ENCODE measurements around the gene ABCB6. TPM values are rescaled to one million over a fixed set of nuclear protein-coding genes. Genes with fewer than 3 reads are reported as not detected.
"Not testable (repeated sequence)": the region's sequence is repeated elsewhere in the genome, so short reads cannot be mapped to it uniquely, and the experiment has no call there.

ABCB6 gene
- total RNA-seq, 1 experiment from 2014 or later, result 41.2 TPM

GRCh38 chr2:219214141-219214540, 4.6 kb downstream of the ABCB6 start:
- DNase-seq (ENCODE audit: low spot score), result no peak

- no peak for DNase-seq (ENCODE audit: low spot score)
Measured at GRCh38 chr2:219213486-219214071, 5.2 kb downstream of the ABCB6 start.

DNA sequence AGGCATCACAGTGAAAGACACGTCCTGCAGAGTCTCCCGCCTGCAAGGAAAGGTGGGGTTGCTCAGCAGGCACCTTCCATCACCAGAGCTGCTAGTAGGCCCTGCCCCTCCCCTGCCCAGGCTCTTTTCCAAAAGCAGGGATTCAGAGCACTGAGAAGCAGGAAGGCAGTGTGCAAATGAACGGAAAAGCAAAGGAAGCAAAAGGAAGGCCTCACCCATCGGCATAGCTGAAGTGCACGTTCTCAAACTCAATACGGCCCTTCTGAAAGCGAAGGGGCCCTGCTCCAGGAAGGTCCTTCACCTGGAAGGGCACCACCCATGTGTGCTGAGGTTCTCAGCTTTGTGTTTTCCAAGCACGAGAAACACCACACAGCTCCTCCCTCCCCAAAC, 5.7 kb downstream of the ABCB6 start:
- no peak for DNase-seq (ENCODE audit: low spot score)

GRCh38 chr2:219210886-219211362, 7.8 kb downstream of the ABCB6 start:
- no peak for DNase-seq (ENCODE audit: low spot score)

DNA sequence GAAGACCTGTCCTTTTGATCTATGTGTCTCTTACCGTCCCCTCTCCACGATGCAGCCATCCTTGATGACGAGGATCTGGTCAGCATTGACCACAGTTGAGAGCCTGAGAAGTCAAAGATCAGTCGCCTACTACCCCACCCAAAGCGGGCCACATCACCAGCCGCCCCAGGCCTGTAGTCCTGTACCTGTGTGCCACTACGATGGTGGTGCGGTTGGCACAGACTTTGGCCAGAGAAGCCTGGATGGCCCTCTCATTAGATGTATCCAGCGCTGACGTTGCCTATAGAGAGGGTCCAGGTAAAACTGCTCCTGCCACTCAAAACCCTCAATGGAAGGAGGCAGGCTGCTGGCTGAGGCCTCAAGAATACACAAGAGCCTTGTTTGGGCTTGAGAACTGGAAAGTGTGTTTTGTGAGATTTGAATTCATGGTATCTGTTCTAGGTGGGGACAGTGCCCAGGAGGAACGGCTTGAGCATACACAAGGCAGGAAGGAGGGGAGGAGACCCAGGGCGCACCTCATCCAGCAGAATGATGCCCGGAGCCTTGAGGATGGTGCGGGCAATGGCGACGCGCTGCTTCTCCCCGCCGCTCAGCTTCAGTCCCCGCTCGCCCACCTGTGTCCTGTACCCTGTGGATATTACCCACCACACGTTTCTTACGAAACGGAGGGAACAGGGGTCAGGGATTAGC, 8.4 kb downstream of the ABCB6 start:
- DNase-seq (ENCODE audit: low spot score), result no peak

GRCh38 chr2:219209236-219210195, 9.2 kb downstream of the ABCB6 start:
- no peak for DNase-seq (ENCODE audit: low spot score)

DNA sequence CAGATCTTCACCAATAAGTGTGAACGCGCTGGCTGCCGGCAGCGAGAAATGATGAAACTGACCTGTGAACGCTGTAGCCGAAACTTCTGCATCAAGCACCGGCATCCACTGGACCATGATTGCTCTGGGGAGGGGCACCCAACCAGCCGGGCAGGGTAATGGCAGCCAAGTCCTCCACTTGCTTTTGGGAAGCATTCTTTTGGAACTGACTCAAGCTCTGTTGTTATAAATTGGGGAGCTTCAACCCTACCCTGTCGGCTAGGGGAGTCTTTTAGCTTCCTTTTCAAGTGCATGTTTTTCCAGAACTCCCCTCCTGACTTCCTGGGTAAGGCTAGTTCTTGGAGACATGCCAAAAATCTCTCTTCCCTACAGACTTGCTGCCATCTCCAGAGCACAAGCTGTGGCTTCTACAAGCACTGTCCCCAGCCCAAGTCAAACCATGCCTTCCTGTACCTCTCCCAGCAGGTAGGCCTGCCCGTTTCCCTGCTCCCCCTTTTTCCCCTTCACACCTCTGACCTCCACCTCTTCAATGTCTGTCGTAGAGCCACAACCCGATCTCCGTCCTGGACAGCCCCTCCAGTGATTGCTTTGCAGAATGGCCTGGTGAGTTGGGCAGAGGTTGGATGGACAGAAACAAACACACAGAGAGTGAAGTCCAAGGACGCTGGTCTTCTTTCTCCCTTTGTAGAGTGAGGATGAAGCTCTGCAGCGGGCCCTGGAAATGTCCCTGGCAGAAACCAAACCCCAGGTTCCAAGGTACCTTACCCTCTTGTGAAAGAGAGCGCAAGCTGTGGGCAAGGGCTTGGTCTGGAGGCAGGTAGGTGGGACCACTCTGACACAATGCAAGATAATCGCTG, 10.6 kb downstream of the ABCB6 start:
- peak; percentile 54 for DNase-seq (ENCODE audit: low spot score)

DNA sequence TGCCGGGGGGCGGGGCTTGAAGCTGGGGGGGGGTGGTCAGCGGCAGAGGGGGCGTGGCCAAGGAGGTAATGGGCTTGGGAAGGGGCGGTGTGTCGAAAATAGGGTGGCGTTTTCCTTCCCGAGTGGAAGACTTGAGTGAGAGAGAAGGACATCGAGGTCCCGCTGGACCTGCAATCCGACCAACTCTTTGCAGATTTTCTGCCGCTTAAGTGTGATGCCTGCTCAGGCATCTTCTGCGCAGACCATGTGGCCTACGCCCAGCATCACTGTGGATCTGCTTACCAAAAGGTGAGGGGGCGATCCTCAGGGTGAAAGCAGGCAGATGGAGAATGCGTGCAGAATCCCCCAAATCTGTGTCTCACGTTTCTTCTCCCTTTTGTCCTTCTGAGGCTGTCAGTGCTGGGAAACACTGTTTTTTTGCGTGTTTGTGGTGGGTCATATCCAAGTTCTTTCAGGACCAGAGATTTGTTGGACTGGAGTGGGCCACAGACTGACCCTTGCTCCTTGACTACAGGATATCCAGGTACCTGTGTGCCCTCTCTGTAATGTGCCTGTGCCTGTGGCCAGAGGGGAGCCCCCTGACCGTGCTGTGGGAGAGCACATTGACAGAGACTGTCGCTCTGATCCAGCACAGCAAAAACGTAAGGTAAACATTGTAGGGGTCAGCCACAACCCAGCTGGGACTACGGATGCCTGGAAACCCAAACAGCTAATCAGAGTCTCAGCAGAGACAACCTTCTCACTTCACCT, 11.4 kb downstream of the ABCB6 start:
- DNase-seq (ENCODE audit: low spot score), result no peak

DNA sequence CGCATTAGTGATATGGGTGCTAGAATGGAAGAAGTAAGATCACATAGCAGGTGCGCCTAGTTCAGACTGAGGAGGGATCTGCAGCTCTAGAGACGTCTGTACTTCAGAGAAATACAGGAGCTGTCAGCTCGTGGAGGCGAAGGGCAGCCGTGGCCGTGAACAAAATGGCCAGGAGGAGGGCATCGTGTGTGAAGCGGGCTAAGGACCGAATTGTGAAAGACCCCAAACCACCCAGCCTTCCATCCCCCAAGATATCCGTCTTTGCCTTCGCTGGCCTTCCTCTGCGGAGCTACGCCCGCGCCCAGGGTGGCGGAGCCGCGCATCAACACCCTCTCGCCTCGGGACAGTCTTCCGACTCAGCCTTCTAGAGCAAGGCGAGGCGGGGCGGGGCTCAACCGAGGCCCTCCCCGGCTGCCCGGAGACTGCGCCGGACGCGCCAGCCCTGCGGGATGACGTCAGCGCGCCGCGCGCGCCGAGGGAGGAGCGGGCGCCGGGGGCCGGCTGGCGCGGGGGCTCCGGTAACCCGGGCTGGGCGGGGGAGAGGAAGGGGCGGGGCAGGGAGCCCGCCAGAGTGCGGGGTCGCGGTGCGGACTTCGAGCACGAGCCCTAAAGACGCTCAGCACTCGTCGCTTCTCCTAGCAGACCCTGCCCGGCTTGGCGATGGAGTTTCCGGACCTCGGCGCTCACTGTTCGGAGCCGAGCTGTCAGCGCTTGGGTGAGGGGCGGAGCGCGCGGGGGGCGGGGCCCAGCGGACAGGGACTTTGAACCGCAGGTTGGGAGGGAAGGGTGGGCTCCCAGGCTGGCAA, 12.2 kb downstream of the ABCB6 start, which contains the start of gene ZFAND2B:
ZFAND2B (plus strand) TSS at position 455 of the 806 bp plus-strand sequence; CDS start at position 661, 206 bp downstream.
- DNase-seq (ENCODE audit: low spot score), result peak; percentile 86

GRCh38 chr2:219205981-219206327, 12.8 kb downstream of the ABCB6 start:
- no peak for DNase-seq (ENCODE audit: low spot score)

GRCh38 chr2:219205165-219205538, 13.6 kb downstream of the ABCB6 start:
- DNase-seq (ENCODE audit: low spot score), result no peak

DNA sequence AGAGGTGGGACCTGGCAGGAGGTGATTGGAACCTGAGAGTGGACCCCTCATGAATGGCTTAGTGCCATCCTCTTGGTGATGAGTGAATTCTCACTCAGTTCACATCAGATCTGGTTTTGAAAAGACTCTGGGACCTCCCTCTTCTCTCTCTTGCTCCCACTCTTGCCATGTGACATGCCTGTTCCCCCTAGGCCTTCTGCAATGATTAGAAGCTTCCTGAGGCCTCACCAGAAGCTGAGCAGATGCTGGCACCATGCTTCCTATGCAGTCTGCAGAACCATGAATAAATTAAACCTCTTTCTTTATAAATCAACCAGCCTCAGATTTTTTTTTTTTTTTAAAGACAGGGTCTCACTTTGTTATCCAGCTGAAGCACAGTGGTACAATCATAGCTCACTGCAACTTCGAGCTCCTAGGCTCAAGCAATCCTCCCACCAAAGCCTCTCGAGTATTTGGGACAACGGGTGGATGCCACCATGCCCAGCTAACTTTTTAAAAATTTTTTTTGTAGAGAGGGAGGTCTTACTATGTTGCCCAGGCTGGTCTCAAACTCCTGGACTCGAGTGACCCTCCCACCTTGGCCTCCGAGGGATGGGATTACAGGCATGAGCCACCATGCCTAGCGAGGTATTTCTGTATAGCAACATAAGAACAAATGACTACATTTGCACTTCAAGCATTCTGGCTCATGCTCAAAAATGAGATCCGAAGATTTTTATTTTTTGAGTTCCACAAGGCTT, 14.2 kb downstream of the ABCB6 start:
- DNase-seq (ENCODE audit: low spot score), result no peak

DNA sequence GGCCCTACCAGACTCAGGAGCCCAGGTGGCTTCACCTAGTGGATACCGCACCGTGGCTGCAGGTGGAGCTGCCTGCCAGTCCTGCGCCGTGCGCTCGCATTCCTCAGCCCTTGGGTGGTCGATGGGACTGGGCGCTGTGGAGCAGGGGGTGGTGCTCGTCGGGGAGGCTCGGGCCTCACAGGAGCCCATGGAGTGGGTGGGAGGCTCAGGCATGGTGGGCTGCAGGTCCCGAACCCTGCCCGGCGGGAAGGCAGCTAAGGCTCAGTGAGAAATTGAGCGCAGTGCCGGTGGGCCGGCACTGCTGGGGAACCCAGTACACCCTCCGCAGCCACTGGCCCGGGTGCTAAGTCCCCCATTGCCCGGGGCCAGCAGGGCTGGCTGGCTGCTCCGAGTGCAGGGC, 17.4 kb downstream of the ABCB6 start:
- DNase-seq (ENCODE audit: low spot score), result not testable (repeated sequence)

GRCh38 chr2:219200502-219201326, 18.0 kb downstream of the ABCB6 start:
- DNase-seq (ENCODE audit: low spot score), result peak; percentile 44

DNA sequence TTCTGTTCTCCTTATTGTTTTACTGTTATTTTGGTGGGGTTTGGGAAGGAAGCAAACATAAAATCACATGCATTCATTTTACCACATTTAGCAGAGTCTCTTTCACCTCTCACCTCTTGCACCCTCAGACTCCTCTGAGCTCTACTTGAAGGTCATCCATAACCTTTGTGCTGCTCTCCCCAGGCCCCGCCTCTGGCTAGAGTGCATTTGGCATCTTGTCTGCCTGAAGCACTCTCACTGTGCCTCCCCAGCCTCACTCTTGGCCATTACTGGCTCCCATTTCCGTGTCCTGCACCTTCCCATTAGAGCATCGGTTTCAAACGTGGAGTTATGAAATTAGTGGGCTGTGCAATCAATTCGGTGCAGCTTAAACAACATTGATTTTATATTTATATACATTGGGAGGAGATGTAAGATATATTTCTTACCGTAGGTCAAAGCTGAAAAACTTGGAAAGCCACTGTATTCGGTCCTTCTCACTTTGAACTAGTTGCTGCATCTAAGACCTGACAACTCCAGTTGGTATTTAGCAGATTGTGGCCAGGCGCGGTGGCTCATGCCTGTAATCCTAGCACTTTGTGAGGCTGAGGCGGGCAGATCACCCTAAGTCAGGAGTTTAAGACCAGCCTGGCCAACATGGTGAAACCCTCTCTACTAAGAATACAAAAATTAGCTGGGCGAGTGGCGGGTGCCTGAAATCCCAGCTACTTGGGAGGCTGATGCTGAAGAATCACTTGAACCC, 19.1 kb downstream of the ABCB6 start:
- DNase-seq (ENCODE audit: low spot score), result no peak

DNA sequence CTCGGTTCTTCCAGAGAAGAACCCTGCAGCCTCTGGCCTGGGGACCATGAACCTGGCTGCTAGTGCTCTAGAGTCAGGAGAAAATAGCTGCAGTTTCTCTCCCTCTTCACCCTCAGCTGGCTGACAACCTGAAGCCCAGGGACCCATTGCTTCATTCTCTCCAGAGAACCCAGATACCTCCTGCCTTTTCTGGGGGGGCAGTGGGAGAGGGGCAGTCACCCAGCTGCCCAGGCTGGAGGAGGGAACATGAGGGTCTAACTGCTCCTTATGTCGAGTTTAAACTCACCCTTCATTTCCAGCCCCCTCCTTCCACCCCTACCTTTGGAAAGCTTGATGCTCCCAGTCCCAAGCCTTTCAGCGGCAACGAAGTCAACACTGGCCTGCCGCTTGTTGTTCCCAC, 19.8 kb downstream of the ABCB6 start:
- DNase-seq (ENCODE audit: low spot score), result no peak

GRCh38 chr2:219197388-219197787, 21.4 kb downstream of the ABCB6 start:
- no peak for DNase-seq (ENCODE audit: low spot score)
